Suppressor macrophage treated with lipopolysaccharide for 1 hour (primary cell): ENCODE measurements around the gene GNAS-AS1.
A peak's percentile ranks its signal among the peaks of the same experiment; 100 is the strongest.

Experiments used
- DNase-seq, 3 donors: peaks; one replicate each; pipeline ENCODE4 v3.0.0-alpha.2; 2020 to 2022

Gene GNAS-AS1

DNA sequence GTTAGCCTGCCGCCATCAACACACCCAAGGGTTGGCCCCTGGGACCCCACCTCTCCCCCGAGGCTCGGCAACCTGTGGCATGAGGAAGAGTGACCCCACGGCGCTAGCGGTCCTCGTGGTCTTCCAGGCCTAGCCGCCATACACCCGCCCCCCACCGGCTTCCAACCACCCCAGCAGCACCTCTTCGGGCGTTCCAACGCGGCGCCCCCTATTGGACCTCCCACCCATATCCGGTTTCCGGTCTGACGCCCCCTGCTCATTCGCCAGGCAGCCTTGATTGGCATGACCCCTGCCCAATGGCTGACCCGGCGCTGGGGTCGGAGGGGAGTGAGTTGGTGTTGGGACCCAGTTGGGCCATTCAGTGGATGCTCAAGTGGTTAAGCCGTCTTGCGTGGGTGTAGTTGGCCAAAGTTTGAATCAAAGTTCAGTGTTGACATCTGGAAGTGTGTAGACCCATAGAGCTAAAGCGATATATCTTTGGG lies at the start of gene GNAS-AS1:
Gene GNAS-AS1, minus strand, starts transcription at position 210 of the 482 bp plus-strand sequence.
- no peak for DNase-seq

DNA sequence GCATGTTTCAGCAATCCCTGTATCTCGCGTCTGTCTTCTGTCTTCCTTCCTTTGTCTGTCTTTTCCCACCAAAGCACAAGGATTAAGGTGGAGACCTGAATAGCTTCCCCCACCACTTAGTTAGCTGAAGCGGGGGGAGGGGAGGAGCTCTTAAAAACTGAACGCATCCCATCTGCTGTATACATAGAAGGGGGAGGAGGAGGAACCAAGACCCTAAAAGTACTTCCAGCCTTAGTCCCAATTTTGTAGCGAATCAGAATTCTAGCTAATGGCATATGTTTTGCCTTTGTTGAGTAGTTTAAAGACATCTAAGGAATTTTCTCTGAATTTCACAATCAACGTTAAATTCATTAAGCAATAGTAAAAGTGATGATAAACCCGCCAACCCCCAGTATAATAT lies 49.7 kb upstream of the GNAS-AS1 start:
- DNase-seq, result no peak

DNA sequence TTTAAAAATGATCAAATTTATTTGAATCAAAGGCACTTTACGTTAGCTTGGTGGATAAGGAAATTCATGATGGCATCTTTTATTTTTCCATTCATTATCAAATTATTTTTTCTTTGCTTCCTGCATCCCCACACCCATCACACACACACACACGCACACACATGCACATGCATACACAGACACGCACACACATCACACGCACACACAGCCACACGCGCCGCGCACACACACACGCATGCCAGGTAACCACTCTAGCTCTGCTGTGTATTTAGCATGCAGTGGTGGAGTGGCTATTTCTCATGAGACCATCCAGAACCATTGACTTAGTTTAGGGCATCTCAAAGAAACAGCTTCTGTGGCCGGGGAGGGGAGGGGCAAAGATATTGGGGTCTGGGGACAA lies 48.8 kb upstream of the GNAS-AS1 start:
- DNase-seq, result no peak

DNA sequence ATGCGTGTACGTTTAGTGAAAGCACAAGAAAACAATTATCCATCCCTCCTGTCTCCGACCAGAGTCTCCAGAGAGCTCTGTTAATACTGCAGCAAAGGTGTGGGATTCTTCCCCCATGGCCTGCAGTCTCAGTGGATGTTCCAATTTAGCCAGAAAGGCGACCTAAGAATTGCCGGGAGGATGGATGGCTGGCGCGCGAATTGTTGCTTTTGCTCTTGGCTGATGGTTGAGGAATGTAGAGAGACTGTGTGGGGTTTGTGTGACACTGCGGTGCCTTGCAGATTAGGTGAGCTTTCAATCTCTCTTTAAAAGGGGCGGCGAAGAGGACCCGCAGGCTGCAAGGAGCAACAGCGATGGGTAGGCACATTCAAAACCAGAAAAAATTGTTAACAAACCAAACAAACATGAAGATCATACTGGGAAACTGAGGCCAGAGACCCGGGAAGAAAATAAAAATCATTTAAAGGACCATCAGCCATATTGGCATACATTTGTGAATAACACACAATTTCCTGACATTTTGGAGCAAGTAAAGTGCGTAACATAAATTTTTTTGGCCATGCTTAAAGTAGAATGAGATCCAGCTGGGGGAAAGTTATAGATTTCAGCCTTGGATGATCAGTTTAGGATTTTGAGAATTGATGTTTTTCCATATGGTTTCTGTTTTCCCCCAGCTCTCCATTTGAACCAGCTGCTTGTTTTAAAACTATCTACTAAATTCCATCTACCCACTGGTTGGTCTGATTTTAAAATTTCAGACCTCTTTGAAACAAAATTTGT lies 48.1 kb upstream of the GNAS-AS1 start:
- no peak for DNase-seq

DNA sequence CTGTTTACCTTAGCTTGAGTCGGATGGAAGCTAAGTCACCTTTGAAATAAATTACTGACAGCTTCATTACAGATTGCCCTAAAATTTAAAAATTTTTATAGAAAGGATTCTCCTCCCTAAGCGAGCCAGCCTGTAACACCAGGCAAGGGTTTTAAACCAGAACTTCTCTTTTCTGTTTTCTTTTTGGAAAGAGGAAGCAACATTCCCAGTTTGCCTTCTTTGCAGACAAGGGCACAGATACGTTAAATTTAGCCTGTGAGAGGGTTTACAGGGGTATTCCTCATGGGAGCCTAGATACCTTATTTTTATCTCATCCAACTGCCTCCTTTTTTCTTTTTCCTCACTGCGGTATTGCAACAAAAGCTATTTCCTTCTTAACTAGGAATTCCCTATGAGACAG lies 46.8 kb upstream of the GNAS-AS1 start:
- peak; percentile 39 to 54 (median 53) for DNase-seq

DNA sequence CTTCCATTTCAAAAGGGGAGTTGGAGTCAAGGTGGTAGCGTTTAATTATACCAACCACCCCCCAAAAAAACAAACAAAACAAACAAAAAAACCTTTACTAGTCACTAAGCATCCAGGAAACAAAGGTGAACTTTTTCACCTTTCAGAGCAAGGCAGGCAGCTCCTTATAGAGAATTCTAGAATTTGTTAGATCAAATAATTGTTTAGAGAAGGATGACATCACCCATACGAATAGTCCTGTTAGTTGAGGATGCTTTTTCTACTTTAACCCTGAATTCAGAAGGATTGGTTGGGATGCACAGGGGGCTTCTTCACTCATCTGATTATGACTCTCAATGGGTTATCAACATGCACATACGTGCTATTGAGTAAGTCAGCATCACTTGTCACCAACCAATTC lies 46.1 kb upstream of the GNAS-AS1 start:
- no peak for DNase-seq

DNA sequence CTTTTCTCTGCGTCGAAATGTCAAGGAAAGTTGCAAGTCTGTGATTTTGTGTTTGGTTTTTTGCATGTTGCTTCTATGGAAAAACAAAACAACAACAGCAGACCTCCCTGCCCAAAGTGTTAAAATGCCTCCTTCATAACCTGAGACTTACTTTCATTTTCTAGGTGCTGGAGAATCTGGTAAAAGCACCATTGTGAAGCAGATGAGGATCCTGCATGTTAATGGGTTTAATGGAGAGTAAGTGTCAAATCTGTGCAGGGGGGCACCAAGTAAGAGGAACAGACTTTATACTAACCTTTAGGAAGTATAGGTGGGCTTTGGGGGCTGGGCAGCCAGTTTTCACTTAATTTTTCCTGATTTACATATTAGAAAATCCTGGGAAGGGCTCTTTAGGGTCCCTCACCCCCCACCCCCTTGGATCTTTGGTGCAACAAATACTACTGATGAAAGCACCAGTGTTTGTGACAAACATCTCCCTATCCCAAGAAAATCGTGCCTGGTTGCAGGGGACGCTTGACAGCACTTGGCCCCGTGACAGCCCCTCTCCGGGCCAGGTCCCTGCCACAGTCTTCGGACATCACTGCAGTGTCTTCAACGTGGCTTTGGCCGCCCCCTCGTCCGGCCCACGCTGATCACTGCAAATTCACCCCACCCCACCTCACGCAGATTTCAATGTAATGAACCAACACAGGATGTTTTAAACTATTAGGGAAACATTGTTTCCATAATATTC lies 44.9 kb upstream of the GNAS-AS1 start:
- no peak for DNase-seq

DNA sequence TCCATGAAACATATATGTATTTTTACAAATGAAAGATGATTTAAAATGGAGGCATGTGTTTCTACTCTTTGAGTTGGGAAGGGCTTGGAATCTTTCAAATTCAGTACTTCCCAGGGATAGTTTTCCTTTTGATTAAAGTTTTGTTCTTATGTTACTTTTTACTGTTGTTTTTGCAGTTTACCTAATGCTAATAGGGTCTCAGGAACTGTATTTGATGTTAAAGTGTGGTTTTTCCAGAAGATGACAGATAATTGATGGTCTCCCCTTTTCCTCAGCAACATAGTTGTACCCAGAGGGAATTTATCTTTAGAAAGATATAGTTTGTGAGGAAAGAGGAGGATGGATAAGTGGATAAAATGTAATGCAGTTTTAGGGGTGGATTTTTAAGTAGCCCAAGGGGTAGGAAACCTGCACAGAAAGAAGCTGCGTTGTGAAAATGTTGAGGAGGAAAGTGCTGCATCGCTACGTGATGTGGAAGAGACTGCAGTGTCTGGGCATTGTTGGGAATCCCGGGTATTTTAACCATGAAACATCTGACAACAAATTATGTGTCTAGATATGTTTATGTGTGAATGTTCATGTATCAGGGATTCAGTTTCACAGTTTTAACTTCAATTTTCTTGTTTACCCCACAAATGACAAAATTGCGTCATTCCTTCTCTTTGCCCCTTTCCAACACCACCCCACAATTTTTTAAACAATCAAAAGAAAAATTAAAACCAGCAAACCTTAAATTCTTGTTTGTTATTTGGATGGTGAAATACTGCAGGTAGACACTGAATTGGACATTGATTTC lies 44.1 kb upstream of the GNAS-AS1 start:
- no peak for DNase-seq

DNA sequence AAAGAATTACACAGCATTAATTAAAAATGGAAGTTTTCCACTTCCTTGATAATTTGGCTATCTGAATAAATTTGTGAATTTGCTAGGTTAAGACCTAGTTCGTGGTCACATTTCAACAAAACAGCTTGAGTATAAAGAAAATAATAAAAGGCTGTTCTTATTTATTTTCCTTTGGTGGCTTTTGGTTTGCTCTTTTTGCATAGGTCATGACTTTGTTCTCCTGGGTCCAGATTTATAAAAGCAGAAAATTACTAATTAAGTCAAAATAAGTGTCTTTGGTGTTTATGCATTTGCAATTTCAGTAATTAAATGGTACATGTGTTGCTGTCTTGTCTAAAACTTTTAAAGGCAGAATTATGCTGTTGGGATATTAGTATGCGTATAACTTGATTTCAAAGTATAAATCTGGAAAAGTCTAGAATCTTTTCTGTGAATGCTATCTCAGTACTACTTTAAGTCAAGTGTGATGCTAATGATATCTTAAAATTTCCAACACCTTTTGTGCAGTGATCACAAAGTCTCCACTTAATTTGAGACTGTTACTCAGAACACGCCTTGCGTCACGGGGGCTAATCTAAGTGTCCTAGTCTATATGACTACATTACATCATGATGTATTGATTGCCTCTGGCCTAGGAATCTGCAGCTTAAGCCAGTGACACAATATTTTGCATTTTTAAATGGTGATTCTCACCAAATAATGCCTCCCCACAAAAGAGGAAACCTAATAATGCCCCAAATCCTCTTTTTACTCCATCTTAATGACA lies 42.8 kb upstream of the GNAS-AS1 start:
- peak; percentile 28 to 35 (median 30) for DNase-seq

DNA sequence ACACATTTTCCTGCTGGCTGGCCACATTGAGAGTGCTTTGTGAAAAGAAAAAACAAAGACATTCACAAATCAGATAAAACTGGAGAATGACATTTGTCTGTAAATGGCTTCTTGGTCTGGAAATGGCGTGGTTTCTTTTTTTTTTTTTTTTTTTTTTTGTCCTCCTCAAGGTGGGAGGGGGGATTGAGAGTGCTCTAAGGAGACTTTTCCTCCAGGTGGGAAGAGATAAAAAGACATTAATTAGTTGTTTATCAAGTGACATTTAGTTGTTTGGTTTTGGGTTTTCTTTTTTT lies 42.2 kb upstream of the GNAS-AS1 start:
- no peak for DNase-seq

DNA sequence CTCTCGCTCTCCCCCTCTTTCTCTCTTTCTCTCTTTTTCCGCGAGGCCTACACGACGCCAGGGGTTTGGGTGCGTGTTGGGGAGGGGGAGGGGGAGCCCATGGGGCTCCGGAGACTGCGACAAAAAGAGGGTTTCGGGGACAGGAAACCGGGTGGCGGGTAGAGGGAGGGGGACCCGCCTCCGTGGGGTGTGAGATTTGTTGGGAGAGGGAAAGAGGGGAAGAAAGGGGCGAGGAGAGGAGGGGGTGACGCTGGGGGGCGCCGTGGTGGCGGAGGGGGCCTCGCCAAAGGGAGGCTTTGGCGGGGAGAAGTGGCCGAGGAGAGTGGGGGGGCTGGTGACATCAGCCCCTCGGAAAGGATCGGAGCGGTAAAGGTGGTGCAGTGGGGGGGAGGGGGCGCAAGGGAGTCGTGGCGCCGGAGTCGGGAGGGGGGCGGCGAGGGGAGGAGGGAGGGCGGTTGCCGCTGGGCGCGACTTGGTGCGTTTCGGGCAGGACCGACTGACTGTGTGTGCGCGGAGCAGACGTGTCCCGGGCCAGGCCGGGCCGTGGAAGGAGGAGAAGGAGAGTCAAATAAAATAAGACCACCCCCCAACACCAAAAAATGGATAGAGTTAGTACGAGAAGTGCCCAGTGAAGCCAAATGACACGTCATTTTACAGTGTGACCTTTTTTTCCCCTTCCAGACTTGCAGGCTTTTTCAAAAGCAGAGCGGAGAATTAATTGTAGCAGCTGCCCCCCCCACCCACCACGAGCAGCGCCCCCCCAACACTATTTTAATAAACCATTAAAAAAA lies 41.6 kb upstream of the GNAS-AS1 start:
- peak; percentile 42 to 59 (median 42) for DNase-seq

DNA sequence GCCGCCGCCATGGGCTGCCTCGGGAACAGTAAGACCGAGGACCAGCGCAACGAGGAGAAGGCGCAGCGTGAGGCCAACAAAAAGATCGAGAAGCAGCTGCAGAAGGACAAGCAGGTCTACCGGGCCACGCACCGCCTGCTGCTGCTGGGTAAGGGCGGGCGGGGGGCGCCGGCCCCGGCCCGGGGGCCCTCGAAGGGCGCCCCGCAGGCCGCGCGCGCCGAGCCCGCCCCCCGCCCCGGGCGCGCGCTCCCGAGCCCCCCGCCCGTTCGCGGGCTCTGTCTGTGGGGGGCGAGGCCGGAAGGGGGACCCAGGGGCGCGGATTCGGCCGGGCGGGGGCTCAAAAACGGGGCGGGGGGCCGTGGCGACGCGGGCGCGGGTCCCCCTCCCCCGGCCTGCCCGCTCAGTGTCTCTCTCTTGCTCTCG lies 41.0 kb upstream of the GNAS-AS1 start:
- DNase-seq, result no peak

DNA sequence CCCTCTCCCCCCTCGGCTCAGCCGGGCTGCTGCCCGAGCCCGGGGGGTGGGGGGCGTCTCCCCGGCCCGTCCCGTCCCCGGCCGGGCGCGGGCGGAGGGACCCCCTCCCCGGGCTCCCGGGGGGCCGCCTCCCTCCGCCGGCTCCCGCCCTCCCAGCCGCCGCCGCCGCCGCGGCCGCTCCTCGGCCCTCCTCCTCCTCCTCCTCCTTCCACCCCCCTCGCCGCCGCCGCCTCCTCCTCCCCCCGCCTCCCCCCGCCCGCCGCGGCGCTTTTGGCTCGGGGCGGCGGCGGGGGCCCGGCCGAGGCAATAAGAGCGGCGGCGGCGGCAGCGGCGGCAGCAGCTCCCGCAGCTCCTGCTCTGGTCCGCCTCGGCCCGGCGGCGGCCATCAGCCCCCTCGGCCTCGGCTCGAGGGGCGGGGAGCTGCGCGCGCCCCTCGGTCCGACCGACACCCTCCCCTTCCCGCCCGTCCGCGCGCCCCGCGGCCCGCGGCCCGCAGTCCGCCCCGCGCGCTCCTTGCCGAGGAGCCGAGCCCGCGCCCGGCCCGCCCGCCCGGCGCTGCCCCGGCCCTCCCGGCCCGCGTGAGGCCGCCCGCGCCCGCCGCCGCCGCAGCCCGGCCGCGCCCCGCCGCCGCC lies 40.5 kb upstream of the GNAS-AS1 start:
- DNase-seq, result peak; percentile 54 to 89 (median 73)

DNA sequence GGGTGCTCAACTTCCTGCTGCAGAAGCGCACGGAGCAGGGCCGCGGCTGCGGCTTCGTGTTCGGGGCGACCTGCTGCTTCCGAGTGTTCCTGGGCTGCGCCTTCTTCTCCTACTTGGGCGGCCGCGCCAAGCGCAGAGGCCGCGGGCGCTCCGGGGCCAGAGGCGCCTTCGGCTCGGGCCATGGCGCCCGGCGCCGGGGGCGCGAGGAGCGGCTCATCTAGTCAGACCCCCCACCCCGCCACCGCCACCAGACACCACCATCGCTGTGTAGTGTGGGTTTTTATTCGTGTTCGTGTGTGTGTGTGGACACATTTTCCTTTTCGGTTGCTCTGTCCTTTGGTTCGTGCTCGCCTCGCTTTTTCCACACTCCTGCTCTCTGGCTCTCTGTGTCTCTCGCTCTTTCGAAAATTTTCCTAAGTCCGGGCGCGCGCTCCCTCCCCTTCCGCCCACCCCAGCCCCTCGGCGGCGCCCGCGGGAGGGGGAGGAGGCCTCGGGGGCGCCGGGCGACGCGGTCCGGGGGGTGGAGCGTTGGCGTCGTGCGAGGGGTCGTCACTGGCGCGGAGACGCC lies 39.9 kb upstream of the GNAS-AS1 start:
- DNase-seq, result peak; percentile 49 to 74 (median 61)

DNA sequence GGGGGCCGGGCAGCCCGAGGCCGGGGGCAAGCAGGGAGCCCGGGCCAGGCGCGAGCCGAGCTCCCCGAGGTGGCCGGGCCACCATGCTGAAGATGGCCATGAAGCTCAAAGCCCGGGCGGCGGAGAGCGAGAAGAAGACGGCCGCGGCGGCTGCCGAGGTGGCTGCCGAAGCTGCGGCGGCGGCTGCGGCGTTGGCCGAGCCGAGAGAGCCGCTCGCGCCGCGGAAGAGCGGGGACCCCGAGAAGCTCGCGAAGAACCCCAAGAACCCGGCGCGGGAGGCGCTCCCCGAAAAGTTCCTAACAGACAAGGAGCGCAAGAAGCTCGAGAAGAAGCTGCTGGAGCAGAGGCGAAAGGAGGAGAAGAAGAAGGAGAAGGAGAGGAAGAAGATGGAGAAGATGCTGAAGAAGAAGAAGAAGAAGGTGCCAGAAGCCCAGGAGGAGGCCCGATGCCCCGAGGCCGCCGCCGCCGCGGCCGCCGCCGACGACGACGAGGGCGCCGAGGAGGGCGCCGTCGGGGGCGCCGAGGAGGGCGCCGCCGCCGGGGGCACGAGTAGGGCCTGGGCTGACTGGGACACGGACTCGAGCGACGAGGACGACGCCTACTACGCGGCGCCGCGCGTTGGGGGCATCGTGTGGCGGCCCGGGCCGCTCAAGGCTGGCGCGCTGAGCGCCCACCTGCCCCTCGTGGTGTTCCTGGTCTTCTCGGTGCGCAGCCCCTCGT lies 39.3 kb upstream of the GNAS-AS1 start:
- peak in 1 of 3 donors; percentile 45 for DNase-seq

DNA sequence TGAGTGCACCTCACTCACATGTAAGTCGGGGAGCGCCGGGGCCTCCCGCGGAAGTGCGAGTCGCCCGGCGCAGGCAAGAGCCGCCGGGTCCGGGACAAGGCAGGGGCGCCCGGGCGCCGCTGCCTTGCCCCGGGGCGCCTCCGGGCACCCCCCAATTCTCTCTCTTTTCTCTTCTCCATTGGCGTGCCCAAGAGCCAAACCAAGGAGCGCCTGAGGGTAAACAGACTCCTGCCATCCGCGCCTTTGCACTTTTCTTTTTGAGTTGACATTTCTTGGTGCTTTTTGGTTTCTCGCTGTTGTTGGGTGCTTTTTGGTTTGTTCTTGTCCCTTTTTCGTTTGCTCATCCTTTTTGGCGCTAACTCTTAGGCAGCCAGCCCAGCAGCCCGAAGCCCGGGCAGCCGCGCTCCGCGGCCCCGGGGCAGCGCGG lies 38.6 kb upstream of the GNAS-AS1 start:
- no peak for DNase-seq

DNA sequence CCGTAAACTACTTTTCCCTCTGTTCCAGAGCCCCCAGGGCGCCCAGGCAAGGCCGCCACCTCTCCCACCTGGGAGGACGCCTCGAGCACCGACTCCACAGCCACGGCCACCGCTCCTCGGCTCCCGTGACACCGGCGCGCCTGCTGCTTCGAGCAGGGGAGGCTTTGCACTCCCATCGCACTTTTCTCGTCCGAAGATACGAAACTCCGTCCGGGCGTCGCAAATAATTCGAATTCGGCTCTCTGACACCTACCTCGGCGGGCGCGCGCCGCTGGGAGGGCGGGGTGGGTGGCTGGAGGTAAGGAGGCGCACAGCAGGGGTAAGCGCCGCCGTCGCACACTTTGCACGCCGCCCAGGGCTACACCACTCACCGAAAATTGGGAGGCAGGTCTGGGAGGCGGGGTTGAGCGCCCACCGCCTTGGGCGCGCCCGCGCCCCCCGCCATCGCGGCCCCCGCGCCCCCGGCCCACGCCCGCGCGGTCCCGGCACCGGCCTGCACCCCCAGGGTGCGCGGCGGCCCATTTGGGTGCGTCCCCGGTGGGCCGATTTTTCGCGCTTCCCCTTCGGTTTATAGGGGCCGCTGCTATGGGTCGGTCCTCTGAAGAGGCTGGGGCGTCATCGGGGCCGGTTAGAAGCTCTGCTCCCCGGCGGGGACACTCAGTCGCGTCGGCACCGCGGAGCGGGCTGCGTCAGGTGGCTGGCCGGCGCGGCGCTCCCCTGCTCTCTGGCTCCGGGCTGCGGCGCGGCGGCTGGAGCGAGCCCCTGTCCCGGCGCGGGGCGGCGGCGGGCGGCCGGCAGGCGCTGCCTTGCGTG lies 38.0 kb upstream of the GNAS-AS1 start:
- DNase-seq, result peak; percentile 86 to 90 (median 87)

DNA sequence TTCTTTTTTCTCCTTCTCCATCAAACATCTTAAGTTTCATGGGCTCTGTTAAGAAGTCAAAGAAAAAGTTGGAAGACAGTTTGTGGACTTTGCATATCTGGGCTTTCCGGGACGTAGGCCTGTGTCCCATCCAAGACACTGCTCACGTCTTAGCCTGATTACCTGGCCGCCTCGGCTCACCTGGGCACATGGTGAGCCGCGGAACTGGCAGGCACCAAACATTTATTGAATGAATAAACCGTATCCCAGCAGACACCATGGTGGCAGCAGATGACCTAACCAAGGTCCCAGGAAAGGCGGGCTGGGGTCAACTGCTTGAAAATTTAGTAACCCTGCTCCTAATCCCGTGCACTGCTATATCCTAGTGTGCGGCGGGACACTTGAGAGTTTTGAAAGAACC lies 37.4 kb upstream of the GNAS-AS1 start:
- DNase-seq, result no peak

DNA sequence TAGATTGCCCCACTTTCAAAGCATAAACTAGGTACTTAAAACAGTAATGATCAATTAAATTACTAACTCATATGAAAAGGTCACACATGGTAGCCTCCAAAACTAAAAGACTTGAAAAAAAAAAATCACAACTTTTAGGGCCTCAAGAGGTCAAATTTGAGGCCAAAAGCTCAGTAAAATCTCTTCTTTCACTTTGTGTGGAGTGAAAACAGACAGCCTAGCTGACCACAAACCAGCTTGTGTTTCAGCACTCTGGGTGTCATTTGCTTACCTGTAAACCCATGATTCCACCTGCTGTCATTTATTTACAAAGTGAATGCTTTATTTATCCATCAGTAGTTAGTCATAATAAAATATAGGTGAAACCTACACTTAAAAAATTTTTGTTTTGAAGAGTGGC lies 35.8 kb upstream of the GNAS-AS1 start:
- DNase-seq, result no peak
